GM12865 (cell line): Measurements from ENCODE around the gene MBLAC1.

ENCODE experiments used
- DNase-seq: peaks from one replicate; pipeline ENCODE4 v3.0.0; 2010; ENCODE audit warnings: low read depth
- H3K4me3 ChIP-seq: 2 replicates; pipeline ENCODE4 v1.5.1; 2011; ENCODE audit warnings: mild to moderate bottlenecking, low read depth, low read length, control low read depth
- CTCF ChIP-seq: IDR thresholded peaks from 2 replicates; pipeline ENCODE4 v1.5.1; 2011; ENCODE audit warnings: low read length, control low read depth, low read depth, inconsistent platforms; ENCODE audit not compliant: insufficient read depth; ENCODE audit errors: missing control alignments

Gene MBLAC1

GRCh38 chr7:100155553-100156317 lies 29.0 kb downstream of the MBLAC1 start:
- TF ChIP-seq CTCF: no peak
- no peak for DNase-seq
- H3K4me3 ChIP-seq: no peak overlapping the region

- DNase-seq: peak; percentile 44
- H3K4me3 ChIP-seq: peak overlapping the region; percentile 78; the same call in 1 of the 2 replicates
- TF ChIP-seq CTCF: no peak
Measured at GRCh38 chr7:100156331-100157068, 29.7 kb downstream of the MBLAC1 start.

- H3K4me3 ChIP-seq: peak overlapping the region; percentile 78
- DNase-seq: no peak
- TF ChIP-seq CTCF: no peak
Measured at GRCh38 chr7:100157069-100157333, 30.2 kb downstream of the MBLAC1 start.

GRCh38 chr7:100157334-100158228 lies 30.8 kb downstream of the MBLAC1 start:
- no peak for DNase-seq
- peak; percentile 23 for TF ChIP-seq CTCF

GRCh38 chr7:100158229-100159098 lies 31.7 kb downstream of the MBLAC1 start, which contains the start of gene TRAPPC14:
Gene TRAPPC14, minus strand, starts transcription at chr7:100158723. Its CDS starts 224 bp downstream, at chr7:100158499.
- peak; percentile 85 for DNase-seq
- TF ChIP-seq CTCF: no peak
- H3K4me3 ChIP-seq: peak within 1 kb of the TSS; percentile 78

More at GRCh38 chr7:100157334-100158228, 30.8 kb downstream of the MBLAC1 start:
- H3K4me3 ChIP-seq: peak overlapping the region; percentile 78

GRCh38 chr7:100159099-100159623 lies 32.4 kb downstream of the MBLAC1 start:
- peak overlapping the region; percentile 78 for H3K4me3 ChIP-seq
- no peak for DNase-seq
- TF ChIP-seq CTCF: peak; percentile 9
